Measurements from ENCODE around the gene REG1A. TPM values are rescaled to one million over a fixed set of nuclear protein-coding genes. Genes with fewer than 3 reads are reported as not detected.

The REG1A gene
- total and polyA plus RNA-seq, 4 donors = 2.3 to 9.2 (median 4.7) TPM; not detected in 1

DNA sequence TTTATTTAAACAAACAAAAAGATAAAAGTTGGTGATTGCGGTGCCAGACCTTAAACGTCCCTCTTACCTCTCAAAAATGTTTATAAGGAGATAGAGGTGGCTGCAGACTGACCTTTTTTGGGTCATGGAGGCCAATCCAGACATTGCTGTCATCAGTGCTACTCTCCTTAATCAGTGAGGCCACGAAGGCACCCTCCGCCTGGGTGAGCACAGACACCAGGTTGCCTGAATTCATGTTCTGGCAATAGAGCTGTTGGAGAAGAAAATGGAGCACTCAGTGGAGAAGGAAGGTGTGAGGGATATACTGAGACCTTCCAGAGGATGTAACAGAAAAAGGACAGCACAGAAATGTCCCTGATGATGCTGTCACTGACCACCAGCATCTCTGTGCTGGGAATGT, 34.0 kb upstream of the REG1A start:
- DNase-seq (no peak), ATAC-seq (ENCODE audit: insufficient read depth, low FRiP score) (no peak)
- no peaks in the 10 kb centered on the region for H3K36me3 ChIP-seq (ENCODE audit: control insufficient read depth in 4 of 4, insufficient read depth in 4 of 4, low read length in 4 of 4)
- H3K9ac ChIP-seq (ENCODE audit: insufficient read depth in 1 of 2, low read length in 2 of 2) = no peak overlapping the region
- no peak overlapping the region for H3K27ac ChIP-seq (ENCODE audit: low read depth in 1 of 2, low read length in 1 of 2)
- WGBS, 2 donors = 54 to 69% methylated on average over 4 of the region's 4 CpGs
- peaks cover 0 to 3% (median 0%) of the 10 kb centered on the region in 4 donors for H3K9me3 ChIP-seq (ENCODE audit: control insufficient read depth in 4 of 4, insufficient read depth in 3 of 4, low read length in 3 of 4)
- H3K4me3 ChIP-seq = no peak overlapping the region
- no peaks in the 10 kb centered on the region for H3K4me1 ChIP-seq (ENCODE audit: control insufficient read depth in 5 of 5, insufficient read depth in 5 of 5, low read length in 5 of 5)
- TF ChIP-seq CTCF (IDR thresholded peaks at IDR 0.05; ENCODE audit: control extremely low read depth, extremely low read depth) = no peak
- no peaks in the 10 kb centered on the region for H3K27me3 ChIP-seq (ENCODE audit: control insufficient read depth in 3 of 3, insufficient read depth in 3 of 3, low read length in 2 of 3)

DNA sequence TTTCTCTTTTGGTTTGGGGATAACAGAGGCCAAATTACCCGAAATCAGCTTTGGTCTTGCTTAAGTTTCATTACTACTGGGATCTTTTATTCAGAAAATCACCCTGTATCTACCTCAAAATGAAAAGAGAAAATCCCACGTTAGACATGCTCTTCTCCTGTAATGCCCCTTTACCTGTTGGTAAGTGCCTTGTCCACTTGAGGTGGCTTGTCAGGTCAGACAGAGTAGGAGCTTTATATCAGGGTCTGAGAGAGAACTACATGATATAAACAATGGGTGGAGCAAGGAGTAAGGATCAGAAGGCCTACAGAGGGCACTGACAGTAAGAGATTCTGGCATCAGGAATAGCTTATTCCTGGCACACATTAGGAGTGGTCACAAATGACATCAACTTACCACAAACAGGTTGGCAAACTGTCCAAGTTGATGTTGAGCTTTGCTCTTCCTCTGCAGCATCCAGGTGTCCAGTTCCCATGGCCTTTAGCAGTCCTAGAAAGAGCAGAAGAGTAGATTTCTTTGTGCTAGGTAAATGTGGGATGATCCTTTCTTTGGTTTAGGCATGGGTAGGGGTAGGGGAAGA, 32.4 kb upstream of the REG1A start, which contains the start of gene REG1B:
Gene REG1B, minus strand, starts transcription at position 209 of the 580 bp plus-strand sequence. CDS start 381 bp downstream, outside the sequence.
- no peak for TF ChIP-seq CTCF (IDR thresholded peaks at IDR 0.05; ENCODE audit: control extremely low read depth, extremely low read depth)
- DNase-seq = no peak
- H3K4me1 ChIP-seq (ENCODE audit: control insufficient read depth in 5 of 5, insufficient read depth in 5 of 5, low read length in 5 of 5) = no peaks in the 10 kb centered on the region
- H3K36me3 ChIP-seq (ENCODE audit: control insufficient read depth in 4 of 4, insufficient read depth in 4 of 4, low read length in 4 of 4) = no peaks in the 10 kb centered on the region
- H3K27me3 ChIP-seq (ENCODE audit: control insufficient read depth in 3 of 3, insufficient read depth in 3 of 3, low read length in 2 of 3) = no peaks in the 10 kb centered on the region
- 74 to 85% methylated on average over 2 of the region's 2 CpGs for WGBS, 2 donors
- H3K9me3 ChIP-seq (ENCODE audit: control insufficient read depth in 4 of 4, insufficient read depth in 3 of 4, low read length in 3 of 4) = peaks cover 0 to 4% (median 0%) of the 10 kb centered on the region in 4 donors
- no peak within 1 kb of the TSS for H3K9ac ChIP-seq (ENCODE audit: insufficient read depth in 1 of 2, low read length in 2 of 2)
- no peak within 1 kb of the TSS for H3K27ac ChIP-seq (ENCODE audit: low read depth in 1 of 2, low read length in 1 of 2)
- ATAC-seq (ENCODE audit: insufficient read depth, low FRiP score) = no peak
- no peak within 1 kb of the TSS for H3K4me3 ChIP-seq

DNA sequence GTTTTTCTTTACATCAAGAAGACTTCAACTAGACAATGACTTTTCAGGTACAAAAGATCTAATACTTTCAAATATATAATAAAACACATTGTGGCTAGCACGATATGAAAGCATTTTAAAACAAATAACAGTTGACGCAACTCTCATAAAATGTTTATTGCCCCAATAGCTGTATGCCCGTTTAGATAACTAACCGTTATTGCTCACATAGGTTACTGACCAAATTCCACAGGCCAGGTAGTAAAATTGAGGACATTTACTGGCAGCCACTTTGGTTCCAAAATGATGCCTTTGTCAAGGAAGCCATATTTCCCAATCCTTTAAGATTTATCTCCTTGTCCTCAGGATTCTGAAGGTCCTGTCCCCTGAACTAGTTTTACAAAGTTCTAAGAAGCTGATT, 29.6 kb upstream of the REG1A start:
- Histone ChIP-seq H3K9ac (ENCODE audit: insufficient read depth in 1 of 2, low read length in 2 of 2) (no peak overlapping the region), H3K4me3 (no peak overlapping the region), H3K9me3 (ENCODE audit: control insufficient read depth in 4 of 4, insufficient read depth in 3 of 4, low read length in 3 of 4) (peaks cover 0 to 4% (median 2%) of the 10 kb centered on the region in 4 donors), H3K36me3 (ENCODE audit: control insufficient read depth in 4 of 4, insufficient read depth in 4 of 4, low read length in 4 of 4) (no peaks in the 10 kb centered on the region), H3K4me1 (ENCODE audit: control insufficient read depth in 5 of 5, insufficient read depth in 5 of 5, low read length in 5 of 5) (no peaks in the 10 kb centered on the region), H3K27ac (ENCODE audit: low read depth in 1 of 2, low read length in 1 of 2) (no peak overlapping the region), H3K27me3 (ENCODE audit: control insufficient read depth in 3 of 3, insufficient read depth in 3 of 3, low read length in 2 of 3) (no peaks in the 10 kb centered on the region)
- no peak for TF ChIP-seq CTCF (IDR thresholded peaks at IDR 0.05; ENCODE audit: control extremely low read depth, extremely low read depth)
- ATAC-seq (ENCODE audit: insufficient read depth, low FRiP score) (no peak), DNase-seq (no peak)
- WGBS, 2 donors = 91 to 93% methylated on average over 4 of the region's 4 CpGs

GRCh38 chr2:79097843-79098242, 22.4 kb upstream of the REG1A start:
- Histone ChIP-seq H3K9ac (ENCODE audit: insufficient read depth in 1 of 2, low read length in 2 of 2) (no peak overlapping the region), H3K27ac (ENCODE audit: low read depth in 1 of 2, low read length in 1 of 2) (no peak overlapping the region), H3K36me3 (ENCODE audit: control insufficient read depth in 4 of 4, insufficient read depth in 4 of 4, low read length in 4 of 4) (no peaks in the 10 kb centered on the region), H3K9me3 (ENCODE audit: control insufficient read depth in 4 of 4, insufficient read depth in 3 of 4, low read length in 3 of 4) (peaks cover 0 to 8% (median 2%) of the 10 kb centered on the region in 4 donors), H3K4me1 (ENCODE audit: control insufficient read depth in 5 of 5, insufficient read depth in 5 of 5, low read length in 5 of 5) (no peaks in the 10 kb centered on the region), H3K27me3 (ENCODE audit: control insufficient read depth in 3 of 3, insufficient read depth in 3 of 3, low read length in 2 of 3) (no peaks in the 10 kb centered on the region), H3K4me3 (no peak overlapping the region)
- DNase-seq = no peak
- TF ChIP-seq CTCF (IDR thresholded peaks at IDR 0.05; ENCODE audit: control extremely low read depth, extremely low read depth) = no peak
- WGBS, 2 donors = 89 to 90% methylated on average over 6 of the region's 6 CpGs
- ATAC-seq (ENCODE audit: insufficient read depth, low FRiP score) = no peak
